ENCODE results near the gene UTP18. TPM values are rescaled to one million over a fixed set of nuclear protein-coding genes. Genes with fewer than 3 reads are reported as not detected.
"Not testable (repeated sequence)": the region's sequence is repeated elsewhere in the genome, so short reads cannot be mapped to it uniquely, and the experiment has no call there.

The UTP18 gene
- polyA plus RNA-seq, 3 donors: 16.8 to 20.2 (median 18.3) TPM

GRCh38 chr17:51257150-51258081 lies 2.9 kb upstream of the UTP18 start:
- H3K27ac ChIP-seq (ENCODE audit: low read depth, low read length): no peak overlapping the region
- 54 to 75% (median 70%) methylated on average over 3 of the region's 3 CpGs for WGBS, 3 donors

DNA sequence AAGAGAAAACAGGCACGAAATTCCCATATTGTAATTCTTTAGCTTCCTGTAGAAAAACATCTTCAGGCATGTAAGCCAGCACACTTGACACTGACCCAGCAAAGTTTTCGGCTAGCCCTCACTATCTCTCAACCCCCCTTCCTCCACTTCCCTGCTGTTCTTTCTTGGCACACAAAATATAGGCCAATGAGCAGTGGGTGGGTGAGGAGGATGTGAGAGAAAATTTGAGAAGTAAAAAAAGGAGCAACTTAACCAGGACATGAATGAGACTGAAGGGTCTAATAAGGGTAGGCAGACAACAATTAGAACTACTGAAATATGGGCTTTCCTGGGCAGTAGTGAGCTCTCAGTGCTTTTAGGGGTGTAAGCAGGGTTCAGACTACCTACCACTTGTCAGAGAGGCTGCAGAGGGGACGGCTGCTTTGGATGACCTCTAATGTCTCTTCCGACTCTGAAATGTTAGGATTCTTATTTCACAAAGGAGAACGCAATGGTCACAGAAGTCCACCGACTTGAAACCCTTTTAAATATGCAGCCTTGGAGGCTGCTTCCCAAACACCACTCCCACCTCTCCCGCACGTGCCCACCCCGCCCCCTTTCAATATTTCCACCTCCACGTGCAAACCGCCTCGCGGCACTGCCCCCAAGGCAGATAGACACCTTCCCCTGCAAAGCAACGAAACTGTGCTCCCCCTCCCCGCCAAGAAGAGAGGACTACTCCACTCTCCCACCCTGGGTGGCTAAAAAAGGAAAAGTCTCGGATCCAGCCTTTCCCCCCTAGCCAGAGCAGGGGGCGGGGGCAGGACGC lies 1.4 kb upstream of the UTP18 start:
- no peak overlapping the region for H3K27ac ChIP-seq (ENCODE audit: low read depth, low read length)
- 1 to 3% (median 1%) methylated on average over 17 to 18 of the region's 18 CpGs for WGBS, 3 donors

DNA sequence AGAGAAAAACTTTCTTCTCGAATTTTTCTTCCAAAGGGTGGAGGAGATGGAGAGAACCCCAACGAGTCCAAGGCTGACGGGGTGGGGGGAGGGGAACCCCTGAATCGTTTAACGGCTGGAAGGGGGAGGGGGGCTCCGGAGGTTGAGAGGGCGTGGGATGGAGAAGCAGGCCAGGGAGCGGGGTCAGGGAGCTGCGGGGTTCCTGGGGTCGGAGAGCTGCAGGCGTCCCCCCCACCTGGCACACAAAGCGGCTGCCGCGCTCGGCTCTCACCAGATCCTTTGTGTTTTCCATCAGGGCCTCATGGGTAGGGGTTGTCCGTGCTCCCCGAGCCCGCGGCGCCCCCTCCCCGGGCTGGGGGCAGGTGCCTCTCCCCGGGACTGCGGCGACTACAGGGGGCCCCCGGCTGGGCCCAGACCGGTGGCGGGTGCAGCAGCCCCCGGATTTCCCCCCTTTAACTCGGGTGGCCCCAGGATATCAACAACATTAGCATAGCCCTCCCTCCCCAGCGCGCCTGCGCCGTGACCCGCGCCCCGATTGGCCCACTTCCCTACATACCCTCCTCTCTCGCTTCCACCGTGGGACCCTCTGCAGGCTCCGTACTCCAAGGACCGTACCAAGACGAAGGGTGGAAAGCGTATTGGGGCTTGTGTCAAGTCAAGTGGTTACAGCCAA lies 646 bp upstream of the UTP18 start, which contains the start of gene MBTD1:
Gene MBTD1, minus strand, starts transcription at position 486 of the 673 bp plus-strand sequence. CDS start 34,888 bp downstream, outside the sequence.
- WGBS, 3 donors: 0 to 1% (median 1%) methylated on average over 32 to 42 of the region's 42 CpGs
- H3K27ac ChIP-seq (ENCODE audit: low read depth, low read length): peak within 1 kb of the TSS; percentile 86

DNA sequence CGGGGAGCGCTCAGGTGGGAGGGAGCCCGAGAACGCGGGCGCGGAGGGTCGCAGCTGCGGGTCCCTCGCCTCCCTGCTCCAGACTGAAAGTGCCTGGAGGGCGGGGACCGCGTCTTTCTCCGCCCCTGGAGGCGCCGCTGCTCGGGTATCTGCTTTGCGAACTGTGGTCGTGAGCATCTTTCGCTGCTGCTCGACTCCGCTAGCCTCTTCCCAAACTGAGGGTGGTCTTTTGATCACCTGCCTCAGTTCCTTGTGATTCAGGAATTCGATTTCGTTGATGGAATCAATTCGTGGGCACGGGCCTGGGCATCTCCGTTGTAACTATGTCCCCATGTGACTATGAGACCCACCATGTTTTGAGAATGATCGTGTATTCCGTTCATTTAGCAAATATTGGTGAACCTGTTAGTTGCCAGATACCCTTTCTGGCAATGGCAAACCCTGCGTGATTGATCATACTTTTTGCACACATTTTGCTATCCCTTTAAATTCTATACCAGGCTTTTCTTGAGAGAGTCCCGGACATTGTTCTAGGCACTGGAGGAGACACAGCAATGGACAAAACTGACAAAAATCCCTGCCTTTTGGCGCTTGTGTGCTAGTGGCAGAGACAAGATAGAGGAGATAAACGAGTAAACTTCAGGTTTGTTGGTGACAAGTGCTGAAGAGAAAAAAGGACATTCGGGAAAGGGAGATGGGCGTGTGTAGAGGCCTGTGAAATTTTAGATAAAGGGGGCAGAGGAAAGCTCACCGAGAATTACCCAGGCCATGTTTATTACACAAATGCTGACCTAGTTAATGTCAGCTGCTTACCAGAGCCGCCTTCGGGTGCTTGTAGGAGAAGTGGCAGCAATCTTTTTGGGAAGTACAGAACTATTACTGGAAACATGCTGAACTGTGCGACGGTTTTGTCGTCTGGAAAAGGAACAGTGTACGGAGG lies 948 bp downstream of the UTP18 start:
- peak overlapping the region; percentile 75 for H3K27ac ChIP-seq (ENCODE audit: low read depth, low read length)
- WGBS, 3 donors: 8 to 9% (median 9%) methylated on average over 33 to 42 of the region's 42 CpGs

DNA sequence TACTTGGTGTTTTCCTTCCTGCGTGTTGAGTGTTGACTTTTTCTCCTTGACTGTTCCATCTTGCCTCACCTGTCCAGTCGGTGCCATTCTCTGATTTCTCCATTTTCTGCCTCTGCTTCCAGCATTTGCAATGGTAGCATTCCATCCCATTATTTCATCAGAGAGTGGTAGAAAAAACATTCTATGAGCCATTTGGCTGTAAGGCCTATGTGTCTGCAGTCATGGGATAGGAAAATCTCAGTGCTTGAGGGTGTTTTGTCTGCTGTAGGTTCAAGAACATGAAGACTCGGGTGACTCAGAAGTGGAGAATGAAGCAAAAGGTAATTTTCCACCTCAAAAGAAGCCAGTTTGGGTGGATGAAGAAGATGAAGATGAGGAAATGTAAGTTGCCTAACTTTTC lies 2.7 kb downstream of the UTP18 start:
- WGBS, 3 donors: 85 to 92% (median 91%) methylated on average over 3 of the region's 3 CpGs

GRCh38 chr17:51264466-51264865 lies 4.1 kb downstream of the UTP18 start:
- not testable (repeated sequence) for H3K27ac ChIP-seq (ENCODE audit: low read depth, low read length)
- WGBS, 3 donors: 66 to 95% (median 73%) methylated on average over 4 of the region's 4 CpGs

More for the DNA sequence above, 2.7 kb downstream of the UTP18 start:
- no peak overlapping the region for H3K27ac ChIP-seq (ENCODE audit: low read depth, low read length)

- 88 to 97% (median 93%) methylated on average over 6 of the region's 6 CpGs for WGBS, 3 donors
- no peak overlapping the region for H3K27ac ChIP-seq (ENCODE audit: low read depth, low read length)
Measured at GRCh38 chr17:51269991-51270390, 9.6 kb downstream of the UTP18 start.

GRCh38 chr17:51270636-51271035 lies 10.3 kb downstream of the UTP18 start:
- H3K27ac ChIP-seq (ENCODE audit: low read depth, low read length): no peak overlapping the region
- 39 to 87% (median 77%) methylated on average over 1 of the region's 1 CpG for WGBS, 3 donors

DNA sequence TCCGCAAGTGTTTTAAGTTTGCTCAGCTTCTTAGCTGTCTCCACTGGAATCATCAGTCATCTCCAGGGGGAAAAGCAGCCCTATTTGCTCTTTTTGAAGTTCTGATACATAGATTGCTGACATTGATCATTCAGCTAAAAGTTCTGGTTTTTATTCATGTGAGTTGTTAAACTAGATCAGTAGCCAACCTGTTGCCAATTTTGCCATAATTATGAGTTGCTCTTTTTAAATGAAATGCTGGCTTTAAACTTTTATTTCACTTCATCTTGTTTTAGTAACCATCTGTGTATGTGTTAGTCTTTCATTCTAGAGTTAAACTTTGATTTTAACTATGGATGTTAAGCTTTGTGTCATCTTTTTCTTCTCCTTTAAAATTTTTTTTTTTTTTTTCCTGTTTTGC lies 12.5 kb downstream of the UTP18 start:
- 83 to 100% (median 94%) methylated on average over 1 of the region's 1 CpG for WGBS, 3 donors
- no peak overlapping the region for H3K27ac ChIP-seq (ENCODE audit: low read depth, low read length)

DNA sequence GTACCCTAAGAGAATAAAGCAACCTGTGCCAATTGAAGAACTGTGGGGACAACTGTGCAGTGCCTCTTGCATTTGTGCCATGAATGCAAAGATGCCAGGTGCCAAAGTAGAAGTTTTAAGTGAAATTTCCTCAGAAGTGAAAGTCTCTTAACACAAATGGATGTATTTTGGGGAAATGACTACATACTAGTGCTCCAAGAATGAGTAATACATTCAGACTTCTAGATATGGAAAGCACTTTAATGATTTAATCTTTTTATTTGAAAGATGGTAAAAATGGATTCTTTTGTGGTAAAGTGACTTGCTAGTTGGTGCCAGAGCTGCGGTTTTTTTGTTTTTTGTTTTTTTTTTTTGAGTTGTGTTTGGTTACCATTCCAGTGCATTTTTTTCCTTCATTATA lies 15.0 kb downstream of the UTP18 start:
- H3K27ac ChIP-seq (ENCODE audit: low read depth, low read length): no peak overlapping the region
- WGBS, 3 donors: 95 to 100% (median 96%) methylated on average over 1 of the region's 1 CpG

DNA sequence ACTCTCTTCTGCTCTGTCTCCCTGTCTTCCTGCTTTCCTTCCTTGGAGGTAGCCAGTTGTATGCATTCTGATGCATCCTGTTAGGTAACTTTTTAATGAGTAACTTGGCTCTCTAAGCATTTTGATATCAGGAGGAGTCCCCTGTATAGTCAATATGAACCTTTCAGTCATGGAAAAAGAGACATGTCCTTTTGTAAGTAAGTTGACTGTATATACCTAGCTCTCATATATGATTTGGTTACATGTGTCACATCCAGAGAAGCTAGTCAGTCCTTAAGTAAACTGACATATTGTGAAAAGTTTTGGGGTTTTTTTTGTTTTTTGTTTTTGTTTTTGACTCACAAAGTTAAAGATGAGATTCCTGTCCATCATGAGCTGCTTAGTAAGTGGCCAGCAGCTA lies 18.8 kb downstream of the UTP18 start:
- H3K27ac ChIP-seq (ENCODE audit: low read depth, low read length): no peak overlapping the region

GRCh38 chr17:51287412-51287811 lies 27.1 kb downstream of the UTP18 start:
- no peak overlapping the region for H3K27ac ChIP-seq (ENCODE audit: low read depth, low read length)
- WGBS, 3 donors: 94 to 100% (median 98%) methylated on average over 1 of the region's 1 CpG

DNA sequence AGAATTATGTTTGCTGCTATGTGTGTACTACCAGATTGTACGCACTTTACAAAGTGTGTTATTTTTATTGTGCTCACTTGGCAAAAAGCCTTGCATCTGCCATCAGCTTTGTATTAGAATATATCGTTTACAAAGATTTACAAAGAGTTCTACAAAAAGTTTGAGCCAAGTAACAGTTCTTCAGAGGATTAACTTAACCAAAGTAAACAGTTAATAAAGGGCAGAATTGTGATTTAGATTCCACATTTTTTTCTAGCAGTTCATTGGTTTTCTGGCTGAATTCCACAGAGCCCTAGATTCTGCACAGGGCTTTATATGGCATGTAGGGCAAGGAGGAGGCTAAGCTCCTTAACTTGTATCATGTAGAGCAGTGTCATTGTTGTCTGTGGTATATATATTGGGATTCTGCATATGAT lies 29.4 kb downstream of the UTP18 start:
- no peak overlapping the region for H3K27ac ChIP-seq (ENCODE audit: low read depth, low read length)
- 87 to 96% (median 91%) methylated on average over 2 of the region's 2 CpGs for WGBS, 3 donors

GRCh38 chr17:51294338-51294737 lies 34.0 kb downstream of the UTP18 start:
- H3K27ac ChIP-seq (ENCODE audit: low read depth, low read length): not testable (repeated sequence)
- 97 to 100% (median 99%) methylated on average over 2 of the region's 2 CpGs for WGBS, 3 donors

- no peak overlapping the region for H3K27ac ChIP-seq (ENCODE audit: low read depth, low read length)
- 40 to 61% (median 60%) methylated on average over 10 of the region's 10 CpGs for WGBS, 3 donors
Measured at GRCh38 chr17:51298508-51299371, 38.4 kb downstream of the UTP18 start.

- no peak overlapping the region for H3K27ac ChIP-seq (ENCODE audit: low read depth, low read length)
- WGBS, 3 donors: 89 to 95% (median 94%) methylated on average over 4 of the region's 4 CpGs
Measured at GRCh38 chr17:51299859-51300258, 39.5 kb downstream of the UTP18 start.

DNA sequence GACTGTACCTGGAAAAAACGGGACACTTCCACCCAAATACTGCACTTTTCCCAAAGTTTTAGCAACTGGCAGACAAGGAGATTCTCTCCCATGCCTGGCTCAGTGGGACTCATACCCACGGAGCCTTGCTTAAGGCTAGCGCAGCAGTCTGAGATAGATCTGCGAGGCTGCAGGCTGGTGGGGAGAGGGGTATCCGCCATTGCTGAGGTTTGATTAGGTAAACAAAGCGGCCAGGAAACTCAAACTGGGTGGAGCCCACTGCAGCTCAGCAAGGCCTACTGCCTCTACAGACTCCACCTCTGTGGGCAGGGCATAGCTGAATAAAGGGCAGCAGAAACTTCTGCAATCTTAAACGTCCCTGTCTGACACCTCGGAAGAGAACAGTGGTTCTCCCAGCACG lies 44.8 kb downstream of the UTP18 start:
- H3K27ac ChIP-seq (ENCODE audit: low read depth, low read length): no peak overlapping the region
- 92 to 96% (median 93%) methylated on average over 9 of the region's 9 CpGs for WGBS, 3 donors
